Measurements from ENCODE around the gene CCDC154.

DNA sequence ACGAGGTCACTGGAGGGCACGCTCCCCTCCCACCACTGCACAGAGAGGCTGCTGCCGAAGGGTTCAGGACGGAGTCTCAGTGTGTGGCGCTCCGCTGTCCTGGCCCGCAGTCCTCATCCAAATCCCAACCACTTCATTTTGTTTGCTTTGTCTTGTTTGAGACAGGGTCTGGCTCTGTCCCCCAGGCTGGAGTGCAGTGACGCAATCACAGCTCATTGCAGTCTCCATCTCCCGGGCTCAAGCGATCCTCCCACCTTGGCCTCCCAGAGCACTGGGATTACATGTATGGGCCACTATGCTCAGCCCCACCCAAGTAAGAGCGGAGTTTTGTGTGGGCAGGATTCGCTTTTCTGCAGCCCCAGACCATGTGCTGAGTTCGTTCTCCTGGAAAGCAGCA lies 42.6 kb downstream of the CCDC154 start:
- TF ChIP-seq EZH2 (IDR thresholded peaks at IDR 0.05; ENCODE audit: borderline replicate concordance, control insufficient read depth, low read depth, low read length) (no peak), SREBF2 (IDR thresholded peaks at IDR 0.05; ENCODE audit: low read length) (no peak), YY1 (IDR thresholded peaks at IDR 0.05; ENCODE audit: low read depth, low read length) (no peak), POLR2A (IDR thresholded peaks at IDR 0.05; ENCODE audit: low read depth, low read length) (no peak), SMAD1 (IDR thresholded peaks at IDR 0.05; ENCODE audit: low read depth, partially characterized antibody) (no peak), TAF1 (IDR thresholded peaks at IDR 0.05; ENCODE audit: borderline replicate concordance, low read depth, low read length) (no peak)
- TF ChIP-seq, protein P1, sequence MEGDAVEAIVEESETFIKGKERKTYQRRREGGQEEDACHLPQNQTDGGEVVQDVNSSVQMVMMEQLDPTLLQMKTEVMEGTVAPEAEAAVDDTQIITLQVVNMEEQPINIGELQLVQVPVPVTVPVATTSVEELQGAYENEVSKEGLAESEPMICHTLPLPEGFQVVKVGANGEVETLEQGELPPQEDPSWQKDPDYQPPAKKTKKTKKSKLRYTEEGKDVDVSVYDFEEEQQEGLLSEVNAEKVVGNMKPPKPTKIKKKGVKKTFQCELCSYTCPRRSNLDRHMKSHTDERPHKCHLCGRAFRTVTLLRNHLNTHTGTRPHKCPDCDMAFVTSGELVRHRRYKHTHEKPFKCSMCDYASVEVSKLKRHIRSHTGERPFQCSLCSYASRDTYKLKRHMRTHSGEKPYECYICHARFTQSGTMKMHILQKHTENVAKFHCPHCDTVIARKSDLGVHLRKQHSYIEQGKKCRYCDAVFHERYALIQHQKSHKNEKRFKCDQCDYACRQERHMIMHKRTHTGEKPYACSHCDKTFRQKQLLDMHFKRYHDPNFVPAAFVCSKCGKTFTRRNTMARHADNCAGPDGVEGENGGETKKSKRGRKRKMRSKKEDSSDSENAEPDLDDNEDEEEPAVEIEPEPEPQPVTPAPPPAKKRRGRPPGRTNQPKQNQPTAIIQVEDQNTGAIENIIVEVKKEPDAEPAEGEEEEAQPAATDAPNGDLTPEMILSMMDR (IDR thresholded peaks at IDR 0.05 in 2 of 3, conservative IDR thresholded peaks at IDR 0.05 in 1 of 3; ENCODE audit: control insufficient read depth in 2 of 3, extremely low read depth in 1 of 3, insufficient read depth in 1 of 3, low read depth in 3 of 3, low read length in 3 of 3) = no peak

Data from GM12878 (cell line).